Measurements from ENCODE around the gene GPR149. TPM values are rescaled to one million over a fixed set of nuclear protein-coding genes. Genes with fewer than 3 reads are reported as not detected.

Gene GPR149, protein sequence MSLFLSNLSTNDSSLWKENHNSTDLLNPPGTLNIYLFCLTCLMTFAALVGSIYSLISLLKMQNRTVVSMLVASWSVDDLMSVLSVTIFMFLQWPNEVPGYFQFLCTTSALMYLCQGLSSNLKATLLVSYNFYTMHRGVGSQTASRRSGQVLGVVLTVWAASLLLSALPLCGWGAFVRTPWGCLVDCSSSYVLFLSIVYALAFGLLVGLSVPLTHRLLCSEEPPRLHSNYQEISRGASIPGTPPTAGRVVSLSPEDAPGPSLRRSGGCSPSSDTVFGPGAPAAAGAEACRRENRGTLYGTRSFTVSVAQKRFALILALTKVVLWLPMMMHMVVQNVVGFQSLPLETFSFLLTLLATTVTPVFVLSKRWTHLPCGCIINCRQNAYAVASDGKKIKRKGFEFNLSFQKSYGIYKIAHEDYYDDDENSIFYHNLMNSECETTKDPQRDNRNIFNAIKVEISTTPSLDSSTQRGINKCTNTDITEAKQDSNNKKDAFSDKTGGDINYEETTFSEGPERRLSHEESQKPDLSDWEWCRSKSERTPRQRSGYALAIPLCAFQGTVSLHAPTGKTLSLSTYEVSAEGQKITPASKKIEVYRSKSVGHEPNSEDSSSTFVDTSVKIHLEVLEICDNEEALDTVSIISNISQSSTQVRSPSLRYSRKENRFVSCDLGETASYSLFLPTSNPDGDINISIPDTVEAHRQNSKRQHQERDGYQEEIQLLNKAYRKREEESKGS
- total RNA-seq, result not detected in 2 replicates

GRCh38 chr3:154430014-154430413 is at the start of gene GPR149:
GPR149 (minus strand) TSS chr3:154430190; CDS start chr3:154429615, 575 bp downstream.

GRCh38 chr3:154323891-154324738 is 105.9 kb downstream of the GPR149 start, which contains the start of gene DHX36:
DHX36 (minus strand) TSS chr3:154324487; CDS start chr3:154324416, 71 bp downstream.

Other genes with a start within 250 kb of the GPR149 start
- 48.8 and 59.5 TPM in 2 replicates for gene DHX36, start 105.7 kb downstream of the GPR149 start, total RNA-seq